Esophagus squamous epithelium (tissue), 4 donors: ENCODE results near the gene GOSR1.

ENCODE experiments used
- POLR2A ChIP-seq, 4 donors: fragments of 450-650 bp; IDR thresholded peaks; one replicate each; pipeline ENCODE4 v1.6.1; 2017; ENCODE audit warnings: antibody characterized with exemption in 4 of 4, mild to moderate bottlenecking in 4 of 4, moderate library complexity in 3 of 4
- TF ChIP-seq, protein P1 (sequence below), 6 experiments: fragments of 450-650 bp in 4 of 6; fragments of 200-600 bp in 2 of 6; sonication (generic) in 2 of 6; IDR thresholded peaks; one replicate each; pipeline ENCODE4 v1.5.1; 2016 to 2019; ENCODE audit warnings: antibody characterized with exemption in 6 of 6, mild to moderate bottlenecking in 4 of 6, moderate library complexity in 4 of 6

DNA sequence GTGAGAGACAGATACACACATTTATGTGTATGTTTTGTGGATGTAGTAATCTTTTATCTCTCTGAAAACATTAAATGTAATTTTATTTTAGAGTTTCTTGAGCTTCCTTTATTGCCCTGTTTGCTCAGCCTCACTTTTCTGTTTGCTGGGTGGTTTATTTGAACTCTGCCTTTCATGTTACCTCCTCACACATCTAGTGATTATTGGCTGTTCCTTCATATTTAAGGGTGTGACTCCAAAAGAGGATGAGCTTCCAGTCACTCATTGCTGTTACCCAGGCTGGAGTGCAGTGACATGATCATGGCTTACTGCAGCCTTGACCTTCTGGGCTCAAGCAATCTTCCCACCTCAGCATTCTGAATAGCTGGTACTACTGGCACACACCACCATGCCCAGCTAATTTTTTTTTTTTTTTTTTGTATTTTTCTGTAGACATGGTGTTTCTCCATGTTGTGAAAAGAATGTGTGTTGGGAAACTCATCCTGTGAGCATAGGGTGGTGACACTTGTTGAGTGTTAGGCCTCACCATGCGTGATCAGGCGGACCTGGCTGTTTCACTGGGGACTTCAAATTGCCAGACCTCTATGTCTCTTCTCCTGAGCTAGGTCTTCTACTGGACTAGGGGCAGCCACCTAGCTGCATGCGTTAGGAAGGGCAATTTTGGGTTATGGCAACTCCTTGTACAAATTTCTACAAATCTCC, 37.8 kb downstream of the GOSR1 start:
- no peak for TF ChIP-seq POLR2A (IDR thresholded peaks at IDR 0.05)
- TF ChIP-seq, protein P1, sequence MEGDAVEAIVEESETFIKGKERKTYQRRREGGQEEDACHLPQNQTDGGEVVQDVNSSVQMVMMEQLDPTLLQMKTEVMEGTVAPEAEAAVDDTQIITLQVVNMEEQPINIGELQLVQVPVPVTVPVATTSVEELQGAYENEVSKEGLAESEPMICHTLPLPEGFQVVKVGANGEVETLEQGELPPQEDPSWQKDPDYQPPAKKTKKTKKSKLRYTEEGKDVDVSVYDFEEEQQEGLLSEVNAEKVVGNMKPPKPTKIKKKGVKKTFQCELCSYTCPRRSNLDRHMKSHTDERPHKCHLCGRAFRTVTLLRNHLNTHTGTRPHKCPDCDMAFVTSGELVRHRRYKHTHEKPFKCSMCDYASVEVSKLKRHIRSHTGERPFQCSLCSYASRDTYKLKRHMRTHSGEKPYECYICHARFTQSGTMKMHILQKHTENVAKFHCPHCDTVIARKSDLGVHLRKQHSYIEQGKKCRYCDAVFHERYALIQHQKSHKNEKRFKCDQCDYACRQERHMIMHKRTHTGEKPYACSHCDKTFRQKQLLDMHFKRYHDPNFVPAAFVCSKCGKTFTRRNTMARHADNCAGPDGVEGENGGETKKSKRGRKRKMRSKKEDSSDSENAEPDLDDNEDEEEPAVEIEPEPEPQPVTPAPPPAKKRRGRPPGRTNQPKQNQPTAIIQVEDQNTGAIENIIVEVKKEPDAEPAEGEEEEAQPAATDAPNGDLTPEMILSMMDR (IDR thresholded peaks at IDR 0.05): no peak
